Endothelial cell of umbilical vein (primary cell): Measurements from ENCODE around the gene CHN1. TPM values are rescaled to one million over a fixed set of nuclear protein-coding genes. Genes with fewer than 3 reads are reported as not detected.

ENCODE experiments used
- BruUV-seq: library from RNA; stranded (reverse); fragments of 400-500 nt; replicated peaks from 2 replicates; lab custom pipeline; 2021; lab: Mats Ljungman, UMichigan
- CTCF ChIA-PET: fragments of 300-600, 350-600 bp; sonication (Branson Sonifier 250); formaldehyde crosslinking; loops from one replicate; lab custom pipeline; 2021; ENCODE audit warnings: antibody characterized with exemption, inconsistent platforms; lab: Charles Lee
- POLR2A ChIA-PET: fragments of 300-600, 350-600 bp; sonication (Branson Sonifier 250); formaldehyde crosslinking; loops from one replicate; lab custom pipeline; 2021; ENCODE audit warnings: antibody characterized with exemption, inconsistent platforms; lab: Charles Lee
- DNase-seq: peaks from one replicate; pipeline ENCODE4 v3.0.0-alpha.2; 2011; ENCODE audit warnings: low read depth, low spot score
- FAIRE-seq: peaks from 2 replicates; lab custom pipeline; 2011; peaks lifted over from hg19 to GRCh38; lab: Jason Lieb, UNC
- H2AFZ ChIP-seq: 2 replicates; pipeline ENCODE4 v1.6.0; 2012; ENCODE audit warnings: low read depth, low read length, control low read depth, inconsistent platforms
- H3K27ac ChIP-seq: 2 replicates; pipeline ENCODE4 v1.5.1; 2011; ENCODE audit warnings: low read depth, mild to moderate bottlenecking, control low read depth, low read length, moderate library complexity; ENCODE audit not compliant: insufficient read depth
- H3K27me3 ChIP-seq, 2 experiments: 2 replicates each; pipeline versions ENCODE4 v1.6.0 to v1.6.1; 2011; ENCODE audit warnings: low read length in 2 of 2, mixed read lengths in 1 of 2; ENCODE audit not compliant: control insufficient read depth in 2 of 2, insufficient read depth in 2 of 2
- H3K36me3 ChIP-seq, 2 experiments: 2 replicates in 1 of 2; 3 replicates in 1 of 2; pipeline ENCODE4 v1.5.1; 2011; ENCODE audit warnings: low read length in 2 of 2, mild to moderate bottlenecking in 1 of 2, moderate library complexity in 1 of 2; ENCODE audit not compliant: control insufficient read depth in 2 of 2, insufficient read depth in 2 of 2; ENCODE audit errors: extremely low read depth in 1 of 2
- H3K4me1 ChIP-seq: 3 replicates; pipeline ENCODE4 v1.5.1; 2011; ENCODE audit warnings: mild to moderate bottlenecking, low read length; ENCODE audit not compliant: control insufficient read depth, insufficient read depth; ENCODE audit errors: extremely low read depth
- H3K4me2 ChIP-seq: 2 replicates; pipeline ENCODE4 v1.6.1; 2011; ENCODE audit warnings: low read length, control low read depth, mixed read lengths; ENCODE audit not compliant: insufficient read depth
- H3K4me3 ChIP-seq, 3 experiments: fragments of 200-600 bp in 1 of 3; sonication (generic), shearing (Covaris generic) in 1 of 3; replicated peaks in 1 of 3; 2 replicates each; pipeline ENCODE4 v1.5.1; 2011 to 2016; ENCODE audit warnings: control low read depth in 3 of 3, low read length in 3 of 3, mild to moderate bottlenecking in 2 of 3, inconsistent platforms in 1 of 3, low read depth in 1 of 3, moderate library complexity in 1 of 3; ENCODE audit not compliant: insufficient read depth in 1 of 3
- H3K79me2 ChIP-seq: 2 replicates; pipeline ENCODE4 v1.6.0; 2012; ENCODE audit warnings: low read length, inconsistent platforms; ENCODE audit not compliant: control insufficient read depth, insufficient read depth
- H3K9ac ChIP-seq: replicated peaks from 2 replicates; pipeline ENCODE3; 2011; ENCODE audit warnings: low read length, control low read depth; ENCODE audit not compliant: insufficient read depth; ENCODE audit errors: extremely low read depth
- H3K9me1 ChIP-seq: replicated peaks from 3 replicates; pipeline ENCODE4 v1.6.0; 2011; ENCODE audit warnings: mild to moderate bottlenecking, low read length; ENCODE audit not compliant: control insufficient read depth, insufficient read depth; ENCODE audit errors: extremely low read depth
- H3K9me3 ChIP-seq: replicated peaks from 2 replicates; pipeline ENCODE4 v1.5.1; 2012; ENCODE audit warnings: low read length, inconsistent platforms; ENCODE audit not compliant: control insufficient read depth, insufficient read depth
- H4K20me1 ChIP-seq: replicated peaks from 2 replicates; pipeline ENCODE3; 2011; ENCODE audit warnings: mild to moderate bottlenecking, low read length; ENCODE audit not compliant: control insufficient read depth, insufficient read depth; ENCODE audit errors: extremely low read depth
- EZH2 ChIP-seq: IDR thresholded peaks from 2 replicates; pipeline ENCODE4 v1.6.1; 2012; ENCODE audit warnings: borderline replicate concordance, low read depth, mild to moderate bottlenecking, moderate library complexity, low read length, inconsistent platforms; ENCODE audit not compliant: severe bottlenecking
- GATA2 ChIP-seq: IDR thresholded peaks from 2 replicates; pipeline ENCODE4 v1.7.0; 2011; ENCODE audit warnings: low read depth, mild to moderate bottlenecking, moderate library complexity, mixed read lengths, low read length; ENCODE audit not compliant: insufficient read length, insufficient read depth
- POLR2A ChIP-seq: IDR thresholded peaks from 2 replicates; pipeline ENCODE4 v1.6.1; 2012; ENCODE audit warnings: low read depth, mild to moderate bottlenecking, control low read depth, low read length
- POLR2AphosphoS5 ChIP-seq: IDR thresholded peaks from 2 replicates; pipeline ENCODE4 v1.6.1; 2012; ENCODE audit warnings: low read depth, mild to moderate bottlenecking, control low read depth, low read length, moderate library complexity; ENCODE audit not compliant: insufficient read depth
- dilution Hi-C: fragments of 300-500 bp; cut with MboI; formaldehyde crosslinking; loops from one replicate; pipeline ENCODE4 v1.15.0; 2019; ENCODE audit warnings: low sequenced_read_pairs; ENCODE audit not compliant: extremely low pct_ligation_motif_present
- intact Hi-C: fragments of 100-400 bp; cut with micrococcal nuclease; formaldehyde crosslinking; loops from one replicate; pipeline ENCODE4 v1.10.0; 2022
- polyA plus RNA-seq, 4 experiments: library from polyadenylated mRNA; depleted of rRNA in 3 of 4; stranded (reverse) in 3 of 4; unstranded in 1 of 4; fragments of >200 nt; gene quantifications; 2 replicates each; pipeline versions ENCODE4 v1.2.1 to v1.2.3, GENCODE V29; 2011 to 2012; ENCODE audit warnings: missing spikeins in 1 of 4
- total RNA-seq: library from RNA; stranded (reverse); gene quantifications from 2 replicates; pipeline ENCODE4 v1.2.3, GENCODE V29; 2021
- TF ChIP-seq, protein P1 (sequence below): IDR thresholded peaks from 2 replicates; pipeline ENCODE4 v1.6.1; 2011; ENCODE audit not compliant: insufficient read depth, insufficient read length
- TF ChIP-seq, protein P2 (sequence below), 2 donors: IDR thresholded peaks; 1 replicate in 1 of 2; 2 replicates in 1 of 2; pipeline ENCODE4 v1.5.1; 2011; ENCODE audit warnings: low read length in 2 of 2, mild to moderate bottlenecking in 2 of 2, moderate library complexity in 2 of 2, control low read depth in 1 of 2, inconsistent platforms in 1 of 2, low read depth in 1 of 2; ENCODE audit not compliant: insufficient read depth in 1 of 2; ENCODE audit errors: extremely low read depth in 1 of 2

Gene CHN1
- total and polyA plus RNA-seq, 2 donors (not counting 3 experiments of a cell fraction or from before 2014, with no cell fraction given), result 23.3 to 24.9 TPM

DNA sequence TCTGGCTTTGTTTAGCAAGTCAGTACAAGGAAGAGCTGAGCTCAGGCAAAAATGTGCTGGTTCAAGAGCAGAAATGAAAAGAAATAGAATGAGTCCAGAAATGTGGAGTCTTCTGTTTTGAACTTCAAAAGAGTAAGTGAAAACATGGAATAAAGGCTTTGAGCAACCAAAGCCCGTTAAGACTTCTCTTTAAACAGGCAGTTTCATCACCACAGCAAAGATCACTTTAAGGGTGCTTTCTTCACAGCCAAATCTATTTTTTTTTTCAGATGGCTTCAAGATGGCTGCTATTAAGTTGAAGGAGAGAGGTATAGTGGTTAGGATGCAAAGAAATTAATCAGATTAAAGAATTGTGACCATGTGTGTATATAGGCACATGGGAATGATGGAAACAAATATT is 238.9 kb downstream of the CHN1 start:
- CTCF ChIA-PET, result interaction anchor here (1.6 to 4.5 kb wide), 4 partner anchors 10 to 224 kb away, joined by 5 to 21 read pairs (median 14); no protein-coding TSS in a partner anchor
- H3K27me3 ChIP-seq, result no peaks in the 10 kb centered on the region
- H3K9ac ChIP-seq, result no peak overlapping the region
- no peaks in the 10 kb centered on the region for H3K9me1 ChIP-seq
- peaks cover 23% of the 10 kb centered on the region for H3K4me1 ChIP-seq
- H3K4me2 ChIP-seq, result no peak overlapping the region
- H2AFZ ChIP-seq, result no peak overlapping the region
- no peaks in the 10 kb centered on the region for H4K20me1 ChIP-seq
- TF ChIP-seq POLR2A (no peak), EZH2 (no peak)
- BruUV-seq, result no TSS peak
- H3K4me3 ChIP-seq, result no peak overlapping the region
- FAIRE-seq (no peak), DNase-seq (no peak)
- H3K36me3 ChIP-seq, result no peaks in the 10 kb centered on the region
- no peaks in the 10 kb centered on the region for H3K9me3 ChIP-seq
- dilution Hi-C loops, result no loop called here
- no peaks in the 10 kb centered on the region for H3K79me2 ChIP-seq
- intact Hi-C loops, result loop anchor here (10.0 kb wide), 1 partner anchor 399 kb away; the partner anchor contains the start of gene ATF2
- no peak overlapping the region for H3K27ac ChIP-seq
- POLR2A ChIA-PET, result no interaction called here

DNA sequence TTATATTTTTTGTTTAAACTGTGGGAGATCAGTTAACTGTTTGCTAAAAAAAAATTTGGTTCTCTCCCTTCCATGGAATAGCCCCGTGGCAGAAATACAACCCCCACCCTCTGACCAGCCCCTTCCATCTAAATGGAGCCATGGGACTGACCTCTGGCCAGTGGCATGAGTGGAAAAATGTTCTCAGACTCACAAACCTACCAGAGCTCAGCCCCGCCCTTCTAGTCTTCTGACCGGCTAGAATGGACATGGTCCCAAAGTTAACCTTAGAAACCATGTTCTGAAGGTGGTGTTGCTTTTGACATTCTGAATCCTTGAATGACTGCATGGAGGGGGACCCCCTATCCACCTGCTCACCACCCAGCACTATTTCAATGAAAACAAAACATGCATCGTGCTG is 239.6 kb downstream of the CHN1 start:
- H4K20me1 ChIP-seq, result no peaks in the 10 kb centered on the region
- POLR2A ChIA-PET, result no interaction called here
- H3K4me1 ChIP-seq, result peaks cover 23% of the 10 kb centered on the region
- BruUV-seq, result no TSS peak
- CTCF ChIA-PET, result interaction anchor here (0.9 to 6.6 kb wide), 8 partner anchors 10 to 242 kb away, joined by 3 to 85 read pairs (median 11); no protein-coding TSS in a partner anchor
- H3K27me3 ChIP-seq, result no peaks in the 10 kb centered on the region
- no peaks in the 10 kb centered on the region for H3K9me1 ChIP-seq
- H3K27ac ChIP-seq, result no peak overlapping the region
- TF ChIP-seq, protein P1, sequence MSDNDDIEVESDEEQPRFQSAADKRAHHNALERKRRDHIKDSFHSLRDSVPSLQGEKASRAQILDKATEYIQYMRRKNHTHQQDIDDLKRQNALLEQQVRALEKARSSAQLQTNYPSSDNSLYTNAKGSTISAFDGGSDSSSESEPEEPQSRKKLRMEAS, result no peak
- TF ChIP-seq POLR2AphosphoS5 (no peak), POLR2A (no peak), GATA2 (no peak)
- TF ChIP-seq, protein P2, sequence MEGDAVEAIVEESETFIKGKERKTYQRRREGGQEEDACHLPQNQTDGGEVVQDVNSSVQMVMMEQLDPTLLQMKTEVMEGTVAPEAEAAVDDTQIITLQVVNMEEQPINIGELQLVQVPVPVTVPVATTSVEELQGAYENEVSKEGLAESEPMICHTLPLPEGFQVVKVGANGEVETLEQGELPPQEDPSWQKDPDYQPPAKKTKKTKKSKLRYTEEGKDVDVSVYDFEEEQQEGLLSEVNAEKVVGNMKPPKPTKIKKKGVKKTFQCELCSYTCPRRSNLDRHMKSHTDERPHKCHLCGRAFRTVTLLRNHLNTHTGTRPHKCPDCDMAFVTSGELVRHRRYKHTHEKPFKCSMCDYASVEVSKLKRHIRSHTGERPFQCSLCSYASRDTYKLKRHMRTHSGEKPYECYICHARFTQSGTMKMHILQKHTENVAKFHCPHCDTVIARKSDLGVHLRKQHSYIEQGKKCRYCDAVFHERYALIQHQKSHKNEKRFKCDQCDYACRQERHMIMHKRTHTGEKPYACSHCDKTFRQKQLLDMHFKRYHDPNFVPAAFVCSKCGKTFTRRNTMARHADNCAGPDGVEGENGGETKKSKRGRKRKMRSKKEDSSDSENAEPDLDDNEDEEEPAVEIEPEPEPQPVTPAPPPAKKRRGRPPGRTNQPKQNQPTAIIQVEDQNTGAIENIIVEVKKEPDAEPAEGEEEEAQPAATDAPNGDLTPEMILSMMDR (IDR thresholded peaks at IDR 0.05; ENCODE audit: extremely low read depth in 1 of 2, insufficient read depth in 1 of 2, low read depth in 1 of 2, low read length in 2 of 2), result no peak
- no peak overlapping the region for H3K9ac ChIP-seq
- H3K4me2 ChIP-seq, result no peak overlapping the region
- H2AFZ ChIP-seq, result no peak overlapping the region
- dilution Hi-C loops (no loop called here), intact Hi-C loops (loop anchor here (10.0 kb wide), 1 partner anchor 399 kb away; the partner anchor contains the start of gene ATF2)
- H3K79me2 ChIP-seq, result no peaks in the 10 kb centered on the region
- H3K4me3 ChIP-seq, result no peak overlapping the region
- no peaks in the 10 kb centered on the region for H3K36me3 ChIP-seq
- no peaks in the 10 kb centered on the region for H3K9me3 ChIP-seq
- DNase-seq (no peak), FAIRE-seq (no peak)
